OCI-LY3 (cell line): ENCODE measurements around the gene PIEZO2.

ENCODE experiments used
- CTCF ChIP-seq: fragments of 200-600, 300-600 bp; sonication (generic); IDR thresholded peaks from 2 replicates; pipeline ENCODE4 v1.5.1; 2014; ENCODE audit warnings: antibody characterized with exemption, low read length, low read depth
- EZH2phosphoT487 ChIP-seq: fragments of 200-600 bp; shearing (Covaris generic); IDR thresholded peaks from 2 replicates; pipeline ENCODE4 v1.6.1; 2018; ENCODE audit warnings: antibody characterized with exemption, mixed run types, low read depth

GRCh38 chr18:11162462-11162861, 13.1 kb upstream of the PIEZO2 start:
- TF ChIP-seq CTCF = no peak
- TF ChIP-seq EZH2phosphoT487 = no peak
